Neural progenitor cell (in vitro differentiated cells): Measurements from ENCODE around the gene TNFRSF11A. TPM values are rescaled to one million over a fixed set of nuclear protein-coding genes. Genes with fewer than 3 reads are reported as not detected.

Experiments used
- DNase-seq: peaks from one replicate; pipeline ENCODE4 v3.0.0-alpha.2; 2016; ENCODE audit warnings: low spot score
- H2AFZ ChIP-seq: fragments of 200-600 bp; sonication (generic); replicated peaks from 2 replicates; pipeline ENCODE4 v1.6.1; 2016; ENCODE audit warnings: antibody characterized with exemption
- H3F3A ChIP-seq: fragments of 200-600 bp; sonication (generic); 2 replicates; pipeline ENCODE4 v1.6.1; 2016; ENCODE audit warnings: antibody characterized with exemption, low read depth
- H3K27ac ChIP-seq: fragments of 200-600 bp; sonication (generic); 2 replicates; pipeline ENCODE4 v1.5.1; 2016; ENCODE audit warnings: mild to moderate bottlenecking
- H3K27me3 ChIP-seq: fragments of 200-600 bp; sonication (generic); 2 replicates; pipeline ENCODE4 v1.6.1; 2016; ENCODE audit warnings: mild to moderate bottlenecking, moderate library complexity
- H3K36me3 ChIP-seq: fragments of 200-600 bp; sonication (generic); 2 replicates; pipeline ENCODE4 v1.5.1; 2016
- H3K4me1 ChIP-seq: fragments of 200-600 bp; sonication (generic); 2 replicates; pipeline ENCODE4 v1.6.1; 2016; ENCODE audit warnings: mixed run types
- H3K4me2 ChIP-seq: fragments of 200-600 bp; sonication (generic); 2 replicates; pipeline ENCODE4 v1.6.1; 2016
- H3K4me3 ChIP-seq: fragments of 200-600 bp; sonication (generic); 2 replicates; pipeline ENCODE4 v1.5.1; 2016
- H3K79me2 ChIP-seq: fragments of 200-600 bp; sonication (generic); 2 replicates; pipeline ENCODE4 v1.6.1; 2016; ENCODE audit warnings: low read depth
- H3K9ac ChIP-seq: fragments of 200-600 bp; sonication (generic); 2 replicates; pipeline ENCODE4 v1.6.1; 2016
- H3K9me3 ChIP-seq: fragments of 200-600 bp; sonication (generic); 2 replicates; pipeline ENCODE4 v1.5.1; 2016; ENCODE audit warnings: low read depth
- H4K20me1 ChIP-seq: fragments of 200-600 bp; sonication (generic); 2 replicates; pipeline ENCODE4 v1.6.1; 2016; ENCODE audit warnings: low read depth
- H3K27ac Mint-ChIP-seq: 3 replicates; pipeline ENCODE4 v1.8.0; 2021; ENCODE audit warnings: mixed read lengths
- H3K27me3 Mint-ChIP-seq: 2 replicates; pipeline ENCODE4 v1.8.0; 2022; ENCODE audit warnings: low read depth, mild to moderate bottlenecking, inconsistent platforms, moderate library complexity, mixed read lengths; ENCODE audit not compliant: insufficient read depth
- H3K36me3 Mint-ChIP-seq: 3 replicates; pipeline ENCODE4 v1.8.0; 2021; ENCODE audit warnings: mixed read lengths
- H3K4me1 Mint-ChIP-seq: 3 replicates; pipeline ENCODE4 v1.8.0; 2021; ENCODE audit warnings: mixed read lengths
- H3K4me3 Mint-ChIP-seq: 3 replicates; pipeline ENCODE4 v1.8.0; 2021; ENCODE audit warnings: mild to moderate bottlenecking, moderate library complexity, mixed read lengths
- H3K9me3 Mint-ChIP-seq: 3 replicates; pipeline ENCODE4 v1.8.0; 2020; ENCODE audit warnings: mixed read lengths
- CTCF ChIP-seq: fragments of 200-600 bp; sonication (generic); IDR thresholded peaks from 2 replicates; pipeline ENCODE4 v1.5.1; 2017; ENCODE audit warnings: antibody characterized with exemption, mild to moderate bottlenecking
- EZH2 ChIP-seq: fragments of 200-600 bp; sonication (generic); IDR thresholded peaks from 2 replicates; pipeline ENCODE4 v1.6.1; 2017; ENCODE audit warnings: antibody characterized with exemption, mild to moderate bottlenecking, moderate library complexity
- EZH2phosphoT487 ChIP-seq: fragments of 200-600 bp; sonication (generic); IDR thresholded peaks from 2 replicates; pipeline ENCODE4 v1.6.1; 2017; ENCODE audit warnings: antibody characterized with exemption
- total RNA-seq: library from RNA; depleted of rRNA; stranded (reverse); fragments of >200 nt; gene quantifications from 2 replicates; pipeline ENCODE4 v1.2.3, GENCODE V29; 2015; ENCODE audit warnings: low replicate concordance

The TNFRSF11A gene
- total RNA-seq, 1 donor from 2014 or later, result 0.47 TPM

DNA sequence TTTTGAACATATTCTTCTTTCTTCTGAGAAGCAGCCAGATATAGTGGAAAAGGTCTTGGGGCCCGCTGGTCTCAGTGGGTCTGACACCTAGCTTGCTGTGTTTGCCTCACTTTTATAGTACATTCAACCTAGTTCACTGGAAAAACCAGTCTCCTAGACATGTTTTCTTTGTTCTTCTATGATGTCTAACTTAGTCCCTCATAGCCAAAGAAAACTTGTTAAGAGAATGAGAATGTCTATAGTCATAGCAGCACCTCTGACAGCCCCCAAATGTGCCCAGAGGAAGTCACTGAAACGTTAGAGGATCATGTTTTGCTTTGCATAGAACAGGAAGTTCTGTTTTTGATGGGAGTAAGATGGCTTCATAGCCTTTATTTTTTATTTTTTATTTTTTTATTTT, 40.3 kb downstream of the TNFRSF11A start:
- H3K4me1 ChIP-seq, result no peaks in the 10 kb centered on the region
- H3K27me3 Mint-ChIP-seq, result peaks cover 5% of the 10 kb centered on the region
- no peaks in the 10 kb centered on the region for H3F3A ChIP-seq
- H3K4me3 ChIP-seq, result no peak overlapping the region
- no peak overlapping the region for H2AFZ ChIP-seq
- no peak overlapping the region for H3K27ac Mint-ChIP-seq
- H3K4me2 ChIP-seq, result no peak overlapping the region
- H3K79me2 ChIP-seq, result no peaks in the 10 kb centered on the region
- H3K36me3 Mint-ChIP-seq, result no peaks in the 10 kb centered on the region
- H3K9me3 ChIP-seq, result no peaks in the 10 kb centered on the region
- no peaks in the 10 kb centered on the region for H3K27me3 ChIP-seq
- no peak overlapping the region for H3K4me3 Mint-ChIP-seq
- H3K27ac ChIP-seq, result no peak overlapping the region
- H3K36me3 ChIP-seq, result no peaks in the 10 kb centered on the region
- H3K9ac ChIP-seq, result no peak overlapping the region
- TF ChIP-seq EZH2phosphoT487 (no peak), EZH2 (no peak), CTCF (no peak)
- H4K20me1 ChIP-seq, result no peaks in the 10 kb centered on the region
- H3K4me1 Mint-ChIP-seq, result peaks cover 21% of the 10 kb centered on the region
- H3K9me3 Mint-ChIP-seq, result no peaks in the 10 kb centered on the region
- no peak for DNase-seq

DNA sequence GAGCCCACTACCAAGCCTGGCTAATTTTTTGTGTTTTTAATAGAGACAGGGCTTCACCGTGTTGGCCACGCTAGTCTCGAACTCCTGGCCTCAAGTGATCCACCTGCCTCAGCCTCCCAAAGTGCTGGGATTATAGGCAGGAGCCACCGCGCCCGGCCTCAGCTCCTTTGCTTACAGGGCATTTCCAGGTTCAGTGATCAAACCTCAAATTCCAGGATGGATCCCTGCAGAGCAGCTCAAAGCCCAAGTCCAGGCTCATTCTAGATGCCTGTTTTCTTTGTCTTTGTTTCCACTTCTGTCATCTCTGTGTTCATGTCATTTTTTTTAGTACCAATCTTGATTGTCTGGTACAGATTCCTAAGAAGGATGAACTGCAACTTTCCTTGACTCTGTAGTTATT, 41.9 kb downstream of the TNFRSF11A start:
- no peak for DNase-seq
- no peak overlapping the region for H3K4me3 ChIP-seq
- H4K20me1 ChIP-seq, result no peaks in the 10 kb centered on the region
- H3K27me3 ChIP-seq, result no peaks in the 10 kb centered on the region
- Mint-ChIP-seq H3K4me1 (peaks cover 35% of the 10 kb centered on the region), H3K4me3 (no peak overlapping the region), H3K27ac (no peak overlapping the region), H3K36me3 (no peaks in the 10 kb centered on the region), H3K9me3 (no peaks in the 10 kb centered on the region), H3K27me3 (peaks cover 7% of the 10 kb centered on the region)
- TF ChIP-seq EZH2 (no peak), EZH2phosphoT487 (no peak)
- H3K36me3 ChIP-seq, result no peaks in the 10 kb centered on the region
- no peak overlapping the region for H2AFZ ChIP-seq
- H3K79me2 ChIP-seq, result no peaks in the 10 kb centered on the region
- H3K4me2 ChIP-seq, result no peak overlapping the region
- no peak overlapping the region for H3K27ac ChIP-seq
- H3K4me1 ChIP-seq, result no peaks in the 10 kb centered on the region
- no peaks in the 10 kb centered on the region for H3F3A ChIP-seq
- H3K9me3 ChIP-seq, result no peaks in the 10 kb centered on the region
- no peak overlapping the region for H3K9ac ChIP-seq

- TF ChIP-seq CTCF (no peak), EZH2phosphoT487 (no peak), EZH2 (no peak)
- H3K9me3 ChIP-seq, result no peaks in the 10 kb centered on the region
- no peak overlapping the region for H3K27ac Mint-ChIP-seq
- no peak overlapping the region for H3K27ac ChIP-seq
- DNase-seq, result no peak
- peaks cover 7% of the 10 kb centered on the region for H3K27me3 Mint-ChIP-seq
- H3F3A ChIP-seq, result no peaks in the 10 kb centered on the region
- no peaks in the 10 kb centered on the region for H3K4me1 ChIP-seq
- H3K9me3 Mint-ChIP-seq, result no peaks in the 10 kb centered on the region
- H3K4me2 ChIP-seq, result no peak overlapping the region
- peaks cover 45% of the 10 kb centered on the region for H3K4me1 Mint-ChIP-seq
- H3K79me2 ChIP-seq, result no peaks in the 10 kb centered on the region
- H3K4me3 Mint-ChIP-seq, result no peak overlapping the region
- H3K9ac ChIP-seq, result no peak overlapping the region
- H3K36me3 Mint-ChIP-seq, result no peaks in the 10 kb centered on the region
- no peak overlapping the region for H2AFZ ChIP-seq
- H3K4me3 ChIP-seq, result no peak overlapping the region
- no peaks in the 10 kb centered on the region for H3K36me3 ChIP-seq
- H3K27me3 ChIP-seq, result no peaks in the 10 kb centered on the region
- no peaks in the 10 kb centered on the region for H4K20me1 ChIP-seq
Measured at GRCh38 chr18:62368100-62368499, 43.0 kb downstream of the TNFRSF11A start.

DNA sequence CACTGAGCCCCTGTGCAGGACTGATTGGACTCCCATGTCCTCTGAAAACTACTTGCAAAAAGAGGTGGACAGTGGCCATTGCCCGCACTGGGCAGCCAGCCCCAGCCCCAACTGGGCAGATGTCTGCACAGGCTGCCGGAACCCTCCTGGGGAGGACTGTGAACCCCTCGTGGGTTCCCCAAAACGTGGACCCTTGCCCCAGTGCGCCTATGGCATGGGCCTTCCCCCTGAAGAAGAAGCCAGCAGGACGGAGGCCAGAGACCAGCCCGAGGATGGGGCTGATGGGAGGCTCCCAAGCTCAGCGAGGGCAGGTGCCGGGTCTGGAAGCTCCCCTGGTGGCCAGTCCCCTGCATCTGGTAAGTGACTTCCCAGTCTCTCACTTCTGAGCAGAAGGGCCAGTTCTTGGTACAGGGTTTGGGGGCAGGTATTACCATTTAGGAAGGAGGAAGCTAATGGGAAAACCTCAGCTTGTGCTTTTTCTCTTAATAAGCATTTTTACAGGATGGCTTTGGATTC, 44.1 kb downstream of the TNFRSF11A start:
- H3K9ac ChIP-seq, result no peak overlapping the region
- Mint-ChIP-seq H3K4me3 (no peak overlapping the region), H3K27me3 (peaks cover 7% of the 10 kb centered on the region), H3K27ac (no peak overlapping the region), H3K36me3 (no peaks in the 10 kb centered on the region), H3K4me1 (peaks cover 45% of the 10 kb centered on the region), H3K9me3 (no peaks in the 10 kb centered on the region)
- no peaks in the 10 kb centered on the region for H3K4me1 ChIP-seq
- H4K20me1 ChIP-seq, result no peaks in the 10 kb centered on the region
- no peak overlapping the region for H3K4me3 ChIP-seq
- H3K4me2 ChIP-seq, result no peak overlapping the region
- no peaks in the 10 kb centered on the region for H3K9me3 ChIP-seq
- no peaks in the 10 kb centered on the region for H3F3A ChIP-seq
- H2AFZ ChIP-seq, result no peak overlapping the region
- DNase-seq, result no peak
- TF ChIP-seq EZH2 (no peak), CTCF (no peak)
- no peaks in the 10 kb centered on the region for H3K36me3 ChIP-seq
- H3K79me2 ChIP-seq, result no peaks in the 10 kb centered on the region
- no peak overlapping the region for H3K27ac ChIP-seq
- no peaks in the 10 kb centered on the region for H3K27me3 ChIP-seq
